GM18508 (cell line): Measurements from ENCODE around the gene TSPAN9.

Experiments used
- ATAC-seq: cut with Tn5 transposase; IDR thresholded peaks from one replicate; pipeline ENCODE4 v1.9.1; 2021; ENCODE audit warnings: moderate number of reproducible peaks; ENCODE audit not compliant: insufficient read depth, unreplicated experiment

TSPAN9 gene

DNA sequence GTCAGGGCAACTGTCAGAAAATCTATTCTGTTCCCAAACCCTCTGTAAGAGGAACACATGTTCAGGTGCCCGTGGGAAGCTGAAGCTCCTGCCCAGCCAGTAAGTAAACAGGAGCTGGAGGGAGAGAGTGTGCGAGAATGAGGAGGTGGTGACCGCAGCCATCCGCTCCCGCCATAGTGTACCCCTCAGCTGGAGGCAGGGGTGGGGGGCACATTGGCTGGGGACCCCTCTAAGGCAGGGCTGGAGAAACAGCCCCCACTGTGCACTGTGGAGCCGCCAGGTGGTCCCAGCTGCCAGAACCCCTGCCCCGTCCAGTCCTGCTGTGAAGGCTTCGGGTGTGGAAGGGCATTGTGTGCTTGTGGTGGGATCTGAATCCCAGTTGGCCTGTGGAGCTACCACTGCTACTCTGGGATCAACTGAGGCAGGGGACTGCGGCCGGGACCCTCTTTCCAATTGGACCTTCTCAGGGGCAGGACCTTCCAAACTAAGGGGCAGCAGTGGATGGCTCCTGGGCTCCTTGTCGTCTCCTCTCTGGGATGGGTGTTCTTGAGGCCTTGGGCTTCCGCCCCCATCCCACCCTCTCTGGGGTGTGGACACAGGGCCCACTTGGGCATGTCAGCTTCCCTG is 59.6 kb downstream of the TSPAN9 start:
- ATAC-seq, result no peak

GRCh38 chr12:3137268-3137781 is 60.1 kb downstream of the TSPAN9 start:
- ATAC-seq, result no peak

GRCh38 chr12:3137814-3138445 is 60.8 kb downstream of the TSPAN9 start:
- no peak for ATAC-seq

DNA sequence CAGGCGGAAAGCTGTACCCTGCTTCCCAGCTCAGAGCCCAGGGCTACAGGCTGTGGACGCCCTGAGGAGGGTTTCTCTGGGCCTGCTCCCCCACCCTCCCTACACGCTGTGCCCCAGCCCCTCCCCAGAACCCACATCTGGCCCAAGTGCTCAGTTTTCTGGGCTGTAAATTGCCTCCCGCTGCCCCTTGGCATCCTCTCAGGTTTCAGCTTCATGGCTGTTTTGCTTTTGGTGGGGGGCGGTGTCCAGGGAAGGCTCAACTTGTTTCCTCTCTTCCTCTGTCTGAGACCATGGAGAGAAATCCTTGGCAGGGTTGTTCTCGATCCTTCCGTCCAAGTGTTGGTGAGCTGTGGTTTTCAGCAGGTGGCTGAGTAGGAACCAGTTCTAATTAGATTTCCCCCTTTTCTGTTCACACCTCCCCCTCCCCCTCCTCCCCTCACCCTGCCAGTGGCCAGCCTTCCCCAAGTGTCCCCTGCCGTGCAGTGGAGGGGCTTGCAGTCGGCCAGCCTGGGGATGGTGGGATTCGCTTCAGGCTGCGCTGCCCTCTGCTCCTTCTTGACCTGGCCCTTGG is 61.8 kb downstream of the TSPAN9 start:
- ATAC-seq, result no peak

DNA sequence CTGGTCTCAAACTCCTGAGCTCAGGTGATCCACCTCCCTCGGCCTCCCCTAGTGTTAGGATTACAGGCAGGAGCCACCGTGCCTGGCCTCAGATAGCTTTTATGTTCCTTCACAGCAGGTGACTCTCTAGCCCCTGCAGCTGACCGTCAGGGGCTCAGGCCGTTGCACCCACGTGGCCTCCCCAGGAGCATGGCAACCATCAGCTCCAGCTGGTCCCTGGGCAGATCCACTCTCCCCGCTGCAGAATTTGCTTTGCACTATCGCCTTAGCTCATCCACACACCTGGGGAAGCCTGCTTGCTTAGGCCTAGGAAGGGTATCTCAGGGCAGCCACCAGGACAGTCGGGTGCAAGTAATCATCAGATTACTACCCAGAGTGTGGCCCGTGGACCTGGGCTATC is 62.6 kb downstream of the TSPAN9 start:
- ATAC-seq, result no peak

- ATAC-seq, result no peak
Observed at GRCh38 chr12:3140284-3140683, 63.1 kb downstream of the TSPAN9 start.

DNA sequence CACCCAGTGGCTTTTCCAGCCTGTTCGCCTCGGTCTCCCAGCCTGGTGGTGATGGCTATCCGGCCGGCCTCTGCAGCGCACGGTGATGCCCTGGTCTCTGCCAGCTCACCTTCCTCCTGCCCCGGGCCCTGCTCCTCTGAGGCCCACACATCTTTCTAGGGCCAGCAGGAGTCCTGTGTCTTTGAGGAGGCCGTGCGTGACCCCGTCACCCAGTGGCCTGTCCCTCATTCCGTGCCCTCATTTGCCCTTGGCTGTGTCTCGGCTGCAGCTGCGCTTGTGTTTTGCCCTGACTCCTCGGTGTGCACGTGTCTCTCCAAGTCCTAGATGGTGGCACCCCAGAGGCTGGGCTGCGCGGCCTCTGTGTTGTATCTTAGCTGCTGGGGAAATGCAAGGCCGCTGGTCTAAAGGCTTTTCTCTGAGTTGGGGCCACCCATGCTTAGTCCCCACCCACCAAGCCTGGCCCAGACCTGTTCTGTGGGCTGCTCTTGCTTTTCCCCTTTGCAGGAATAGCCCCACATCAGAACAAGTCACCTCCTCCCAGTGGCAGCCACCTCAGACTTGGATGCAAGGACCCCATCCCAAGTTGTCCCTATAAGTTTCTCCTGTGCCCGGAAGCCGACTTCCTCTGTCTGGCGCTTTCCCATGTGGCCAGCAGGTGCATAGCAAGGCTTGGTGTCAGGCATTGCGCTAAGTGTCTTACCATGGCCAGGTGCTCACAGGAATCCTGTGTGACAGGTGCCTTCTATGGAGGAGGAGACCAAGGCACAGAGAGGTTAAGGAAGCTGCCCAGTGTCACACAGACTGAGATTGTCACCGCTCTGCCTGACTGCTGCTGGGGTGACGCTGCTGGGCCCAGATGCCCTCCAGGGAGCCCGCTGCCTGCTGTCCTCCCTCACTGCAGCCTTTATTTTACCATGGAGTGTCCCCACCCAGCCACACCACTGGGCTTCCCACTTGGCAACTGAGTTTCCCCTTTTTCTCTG is 64.5 kb downstream of the TSPAN9 start:
- no peak for ATAC-seq

DNA sequence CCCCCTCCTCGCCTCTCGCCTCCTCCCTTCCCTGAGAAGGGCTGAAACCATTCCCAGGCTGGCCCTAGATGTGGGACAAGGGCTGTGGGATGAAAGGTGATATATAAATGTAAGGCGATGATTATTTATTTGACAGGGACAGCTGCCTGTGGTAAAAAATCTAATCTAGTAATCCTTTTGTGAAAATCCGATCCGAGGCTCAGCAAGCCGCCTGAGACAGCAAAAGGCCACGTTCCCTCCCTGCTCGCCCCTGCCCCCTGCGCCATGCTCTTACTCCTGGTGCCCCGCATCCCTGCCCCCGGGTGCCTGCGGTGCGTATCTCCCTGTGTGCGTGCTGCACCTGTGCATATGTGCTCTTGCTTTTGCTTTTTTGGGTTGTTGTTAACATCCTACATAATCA is 65.2 kb downstream of the TSPAN9 start:
- ATAC-seq, result no peak

GRCh38 chr12:3144495-3144894 is 67.3 kb downstream of the TSPAN9 start:
- ATAC-seq, result no peak

- ATAC-seq, result no peak
Observed at GRCh38 chr12:3145033-3145432, 67.9 kb downstream of the TSPAN9 start.

DNA sequence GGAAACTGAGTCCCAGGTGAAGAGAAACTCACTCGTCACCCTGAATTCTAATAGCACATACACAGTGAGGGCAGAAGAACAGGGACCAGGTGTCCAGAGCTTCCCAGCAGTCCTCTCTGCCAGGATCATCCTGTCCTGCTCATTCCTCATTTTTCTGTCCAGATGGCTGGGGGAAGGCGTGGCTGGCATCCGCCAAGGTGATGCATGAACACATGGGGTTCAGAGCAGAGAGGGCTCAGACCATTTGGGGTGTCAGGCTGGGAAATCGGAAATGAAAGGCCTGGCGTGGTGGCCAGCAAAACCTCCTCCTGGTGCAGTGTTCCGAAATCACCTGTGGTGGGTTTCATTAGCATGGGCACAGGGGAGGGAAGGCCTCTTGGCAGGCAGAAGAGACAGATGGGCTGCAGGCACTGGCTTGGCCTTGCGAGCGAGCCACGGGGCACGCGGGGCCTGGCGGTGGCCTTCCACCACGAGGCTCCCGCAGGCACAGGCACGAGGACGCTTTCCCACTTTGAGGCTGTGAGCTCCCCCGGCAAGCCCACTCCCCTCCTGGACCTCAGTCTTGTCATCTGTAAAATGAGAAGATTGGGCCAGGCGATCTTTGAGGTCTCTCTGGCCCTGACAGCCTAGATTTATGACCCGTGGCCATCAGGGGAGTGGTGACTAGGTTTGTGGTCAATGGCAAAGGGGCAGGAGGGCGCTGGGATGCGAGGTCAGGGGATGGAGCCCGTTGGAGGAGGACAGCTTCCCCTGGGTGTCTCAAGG is 68.5 kb downstream of the TSPAN9 start:
- no peak for ATAC-seq

GRCh38 chr12:3147260-3147659 is 70.1 kb downstream of the TSPAN9 start:
- no peak for ATAC-seq

- ATAC-seq, result no peak
Observed at GRCh38 chr12:3148366-3149000, 71.3 kb downstream of the TSPAN9 start.

DNA sequence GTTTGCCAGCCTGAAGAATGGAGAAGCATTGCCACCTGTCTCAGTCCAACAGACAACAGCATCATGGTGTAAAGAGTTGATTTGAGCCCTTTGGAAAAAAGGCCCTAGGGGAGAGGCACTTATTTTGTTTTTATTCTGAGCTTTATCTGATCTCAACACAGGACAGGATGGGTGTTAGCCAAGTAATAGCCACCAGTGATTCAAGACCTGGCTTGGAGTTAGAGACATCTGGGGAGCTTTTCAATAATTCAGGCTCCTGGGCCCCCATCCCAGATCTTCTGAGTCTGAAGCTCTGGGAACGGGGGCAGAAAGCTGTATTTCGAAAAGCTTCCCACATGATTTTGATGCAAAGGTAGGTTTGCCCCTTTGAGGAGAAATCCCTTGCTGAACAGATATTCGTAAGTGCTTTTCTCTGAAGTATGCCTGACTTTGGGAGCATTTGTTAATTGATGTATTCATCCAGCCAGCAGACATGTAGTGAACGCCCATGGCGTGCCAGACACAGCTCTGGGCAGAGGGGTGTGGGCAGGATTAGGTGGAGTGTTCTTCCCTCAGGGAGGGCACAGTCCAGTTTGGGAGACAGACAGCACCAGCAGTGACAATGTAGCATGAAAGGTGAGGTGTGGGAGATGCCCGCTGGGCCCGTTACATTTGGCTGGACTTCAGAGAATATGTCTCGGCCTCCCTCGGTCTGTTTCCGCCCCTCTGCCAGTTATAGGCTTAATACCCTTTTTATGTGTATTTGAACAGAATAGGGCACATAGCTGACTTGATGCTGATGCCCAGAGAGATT is 72.5 kb downstream of the TSPAN9 start:
- no peak for ATAC-seq

DNA sequence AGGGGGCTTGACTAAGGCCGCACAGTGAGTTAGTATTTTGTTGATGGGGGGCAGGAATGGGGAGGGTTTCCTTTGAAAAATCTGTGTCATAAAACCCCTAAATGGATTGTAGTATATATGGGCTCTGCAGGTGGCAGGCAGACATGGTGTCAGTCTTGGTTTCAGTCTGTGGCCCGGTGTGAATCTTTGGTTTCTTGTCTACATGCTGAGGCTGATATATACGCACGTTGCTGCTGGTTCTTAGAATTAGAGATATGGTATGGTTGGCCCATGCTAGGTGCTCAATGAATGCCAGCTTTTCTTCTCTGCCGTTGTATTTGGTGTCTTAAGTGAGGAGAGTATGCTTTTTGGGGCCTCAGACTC is 73.1 kb downstream of the TSPAN9 start:
- ATAC-seq, result no peak

GRCh38 chr12:3150931-3151835 is 74.0 kb downstream of the TSPAN9 start:
- ATAC-seq, result no peak

DNA sequence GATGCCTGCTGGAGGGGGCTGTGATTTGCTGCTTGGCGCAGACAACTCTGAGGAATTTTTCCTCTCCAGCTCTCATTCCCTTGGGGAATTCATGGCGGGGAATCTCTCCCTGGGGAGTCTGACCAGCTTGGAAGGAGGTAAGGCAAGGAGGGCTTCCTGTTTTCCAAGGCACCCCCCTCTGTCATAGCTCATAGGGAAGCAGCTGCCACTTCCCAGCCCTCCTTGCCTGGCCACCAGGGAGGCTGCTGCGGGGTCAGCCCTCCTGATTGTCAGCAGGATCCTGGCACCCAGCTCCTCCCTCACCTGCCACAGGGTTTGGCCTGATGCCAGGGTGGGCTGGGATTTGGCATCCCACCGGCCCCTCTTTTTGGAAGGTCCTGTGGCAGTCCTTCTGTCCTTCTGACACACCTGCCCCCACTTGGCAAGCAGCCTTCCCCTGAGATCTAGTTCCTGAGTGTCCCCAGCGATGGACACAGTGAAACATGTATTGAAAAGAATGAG is 74.9 kb downstream of the TSPAN9 start:
- ATAC-seq, result no peak

DNA sequence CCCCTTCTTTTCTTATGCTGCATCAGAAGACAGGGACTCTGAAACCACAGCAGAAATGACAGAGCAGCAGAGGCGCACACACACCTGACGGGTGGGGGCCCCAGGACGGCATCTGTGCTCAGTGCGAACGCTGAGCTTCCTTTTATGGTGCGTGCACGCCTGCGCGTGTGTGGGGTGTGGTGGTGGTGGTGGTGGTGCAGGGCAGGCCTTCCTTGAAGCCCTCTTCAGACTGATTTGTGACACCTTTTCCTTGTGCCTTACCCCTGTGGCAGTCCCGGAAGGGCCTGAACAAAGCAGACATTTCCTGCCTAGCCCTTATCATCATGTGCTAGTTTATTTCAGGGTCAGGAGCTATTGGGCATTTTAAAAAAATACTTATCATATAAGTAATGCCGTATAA is 75.7 kb downstream of the TSPAN9 start:
- ATAC-seq, result no peak
